Calu3 (cell line): Measurements from ENCODE around the gene DCC. TPM values are rescaled to one million over a fixed set of nuclear protein-coding genes. Genes with fewer than 3 reads are reported as not detected.

ENCODE experiments used
- BruUV-seq: library from RNA; stranded (reverse); fragments of 400-500 nt; replicated peaks from 2 replicates; lab custom pipeline; 2021; lab: Mats Ljungman, UMichigan
- CTCF ChIA-PET: fragments of 300-600 bp; sonication (Branson Sonifier 250); formaldehyde crosslinking; loops from one replicate; lab custom pipeline; 2022; ENCODE audit warnings: antibody characterized with exemption; lab: Charles Lee
- DNase-seq: peaks from one replicate; pipeline ENCODE4 v3.0.0; 2022
- H3K27ac Mint-ChIP-seq: one replicate; pipeline ENCODE4 v1.8.0; 2022; ENCODE audit warnings: mixed read lengths; ENCODE audit not compliant: unreplicated experiment
- H3K27me3 Mint-ChIP-seq: one replicate; pipeline ENCODE4 v1.8.0; 2022; ENCODE audit warnings: mixed read lengths; ENCODE audit not compliant: unreplicated experiment
- H3K36me3 Mint-ChIP-seq: one replicate; pipeline ENCODE4 v1.8.0; 2022; ENCODE audit warnings: mild to moderate bottlenecking, moderate library complexity, mixed read lengths; ENCODE audit not compliant: insufficient read depth, unreplicated experiment
- H3K4me1 Mint-ChIP-seq: one replicate; pipeline ENCODE4 v1.8.0; 2022; ENCODE audit warnings: mild to moderate bottlenecking, low read depth, mixed read lengths; ENCODE audit not compliant: unreplicated experiment
- H3K4me3 Mint-ChIP-seq: one replicate; pipeline ENCODE4 v1.8.0; 2022; ENCODE audit warnings: mild to moderate bottlenecking, low read depth, moderate library complexity, mixed read lengths; ENCODE audit not compliant: unreplicated experiment
- H3K9me3 Mint-ChIP-seq: one replicate; pipeline ENCODE4 v1.8.0; 2022; ENCODE audit warnings: low read depth, mixed read lengths; ENCODE audit not compliant: unreplicated experiment
- CTCF ChIP-seq: fragments of 200-600 bp; IDR thresholded peaks from one replicate; pipeline ENCODE4 v1.8.0; 2022; ENCODE audit warnings: antibody characterized with exemption; ENCODE audit not compliant: unreplicated experiment
- intact Hi-C: fragments of 100-400 bp; cut with micrococcal nuclease; formaldehyde crosslinking; loops from one replicate; pipeline ENCODE4 v1.10.0; 2022; ENCODE audit not compliant: unreplicated experiment
- total RNA-seq: library from RNA; stranded (reverse); gene quantifications from 2 replicates; pipeline ENCODE4 v1.2.3, GENCODE V29; 2022

Gene DCC
- total RNA-seq, 1 experiment from 2014 or later: not detected

- TF ChIP-seq CTCF: no peak
- no peaks in the 10 kb centered on the region for H3K36me3 Mint-ChIP-seq
- no peak for DNase-seq
- H3K27me3 Mint-ChIP-seq: no peaks in the 10 kb centered on the region
- CTCF ChIA-PET: no interaction called here
- BruUV-seq: no TSS peak
- H3K4me3 Mint-ChIP-seq: no peak overlapping the region
- intact Hi-C loops: no loop called here
- peaks cover 9% of the 10 kb centered on the region for H3K9me3 Mint-ChIP-seq
- no peaks in the 10 kb centered on the region for H3K4me1 Mint-ChIP-seq
- H3K27ac Mint-ChIP-seq: no peak overlapping the region
Measured at GRCh38 chr18:53147472-53147871, 807.5 kb downstream of the DCC start.

GRCh38 chr18:53148123-53148522 is 808.1 kb downstream of the DCC start:
- Mint-ChIP-seq H3K4me3 (no peak overlapping the region), H3K9me3 (peaks cover 9% of the 10 kb centered on the region), H3K27me3 (no peaks in the 10 kb centered on the region), H3K27ac (no peak overlapping the region), H3K36me3 (no peaks in the 10 kb centered on the region), H3K4me1 (no peaks in the 10 kb centered on the region)
- intact Hi-C loops: no loop called here
- DNase-seq: no peak
- CTCF ChIA-PET: no interaction called here
- no peak for TF ChIP-seq CTCF
- no TSS peak for BruUV-seq

- Mint-ChIP-seq H3K36me3 (no peaks in the 10 kb centered on the region), H3K9me3 (peaks cover 6% of the 10 kb centered on the region), H3K4me1 (no peaks in the 10 kb centered on the region), H3K27ac (no peak overlapping the region), H3K27me3 (no peaks in the 10 kb centered on the region), H3K4me3 (no peak overlapping the region)
- no TSS peak for BruUV-seq
- TF ChIP-seq CTCF: no peak
- CTCF ChIA-PET: no interaction called here
- DNase-seq: no peak
- intact Hi-C loops: no loop called here
Measured at GRCh38 chr18:53152476-53152875, 812.5 kb downstream of the DCC start.

GRCh38 chr18:53153281-53153680 is 813.3 kb downstream of the DCC start:
- DNase-seq: no peak
- Mint-ChIP-seq H3K27ac (no peak overlapping the region), H3K4me3 (no peak overlapping the region), H3K4me1 (no peaks in the 10 kb centered on the region), H3K9me3 (peaks cover 4% of the 10 kb centered on the region), H3K27me3 (no peaks in the 10 kb centered on the region), H3K36me3 (no peaks in the 10 kb centered on the region)
- BruUV-seq: no TSS peak
- TF ChIP-seq CTCF: no peak
- CTCF ChIA-PET: no interaction called here
- intact Hi-C loops: no loop called here
